IMR-90 (cell line): ENCODE data around the gene SERPINA1.

Source experiments
- BHLHE40 ChIP-seq: fragments of 150-350 bp; IDR thresholded peaks from 2 replicates; pipeline ENCODE4 v1.6.1; 2016; ENCODE audit warnings: mild to moderate bottlenecking, low read depth, low read length
- CEBPB ChIP-seq: IDR thresholded peaks from 2 replicates; pipeline ENCODE4 v1.6.1; 2012; ENCODE audit warnings: low read depth, low read length, improper control_type of control experiment
- CTCF ChIP-seq: conservative IDR thresholded peaks from 2 replicates; pipeline ENCODE4 v1.5.1; 2012; ENCODE audit warnings: mild to moderate bottlenecking, low read depth, low read length, improper control_type of control experiment
- MAFK ChIP-seq: IDR thresholded peaks from 2 replicates; pipeline ENCODE4 v1.6.1; 2012; ENCODE audit warnings: low read depth, low read length, improper control_type of control experiment
- POLR2A ChIP-seq: IDR thresholded peaks from 2 replicates; pipeline ENCODE4 v1.6.1; 2012; ENCODE audit warnings: mild to moderate bottlenecking, low read depth, low read length
- RAD21 ChIP-seq: IDR thresholded peaks from 2 replicates; pipeline ENCODE4 v1.6.1; 2012; ENCODE audit warnings: low read length, improper control_type of control experiment
- RCOR1 ChIP-seq: IDR thresholded peaks from 2 replicates; pipeline ENCODE4 v1.6.1; 2012; ENCODE audit warnings: mild to moderate bottlenecking, low read length, improper control_type of control experiment; ENCODE audit not compliant: insufficient replicate concordance

- TF ChIP-seq POLR2A: no peak
- no peak for TF ChIP-seq CTCF
- TF ChIP-seq RAD21: no peak
- TF ChIP-seq BHLHE40: no peak
- no peak for TF ChIP-seq MAFK
- no peak for TF ChIP-seq CEBPB
- no peak for TF ChIP-seq RCOR1
These were observed 56.9 kb downstream of the SERPINA1 start for GRCh38 chr14:94331462-94331861.
